22Rv1 (cell line): ENCODE results near the gene GBF1.

Experiments used
- ZFX ChIP-seq: fragments of 450-650 bp; IDR thresholded peaks from 2 replicates; pipeline ENCODE4 v1.6.1; 2017; ENCODE audit warnings: antibody characterized with exemption, borderline replicate concordance
- TF ChIP-seq, protein P1 (sequence below): fragments of 450-650 bp; IDR thresholded peaks from 2 replicates; pipeline ENCODE4 v1.5.1; 2017; ENCODE audit warnings: mild to moderate bottlenecking

DNA sequence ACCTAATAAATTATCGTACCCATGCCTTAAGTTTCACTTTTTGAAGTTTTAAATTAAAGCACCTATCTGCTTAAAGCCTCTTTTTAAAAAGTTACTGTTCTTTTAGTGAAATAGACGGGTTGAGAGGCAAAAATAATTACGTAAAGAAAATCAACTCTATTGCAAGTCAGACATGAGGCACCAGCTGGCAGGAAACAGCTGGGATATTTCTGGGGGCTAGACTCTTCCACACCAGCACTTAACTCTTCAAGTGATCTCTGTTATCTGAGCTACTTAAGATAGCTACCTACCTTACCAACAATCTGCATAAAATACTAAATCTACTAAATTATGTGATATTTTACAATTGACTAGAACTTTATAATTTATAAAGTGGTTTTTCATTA lies 35.8 kb downstream of the GBF1 start:
- TF ChIP-seq, protein P1, sequence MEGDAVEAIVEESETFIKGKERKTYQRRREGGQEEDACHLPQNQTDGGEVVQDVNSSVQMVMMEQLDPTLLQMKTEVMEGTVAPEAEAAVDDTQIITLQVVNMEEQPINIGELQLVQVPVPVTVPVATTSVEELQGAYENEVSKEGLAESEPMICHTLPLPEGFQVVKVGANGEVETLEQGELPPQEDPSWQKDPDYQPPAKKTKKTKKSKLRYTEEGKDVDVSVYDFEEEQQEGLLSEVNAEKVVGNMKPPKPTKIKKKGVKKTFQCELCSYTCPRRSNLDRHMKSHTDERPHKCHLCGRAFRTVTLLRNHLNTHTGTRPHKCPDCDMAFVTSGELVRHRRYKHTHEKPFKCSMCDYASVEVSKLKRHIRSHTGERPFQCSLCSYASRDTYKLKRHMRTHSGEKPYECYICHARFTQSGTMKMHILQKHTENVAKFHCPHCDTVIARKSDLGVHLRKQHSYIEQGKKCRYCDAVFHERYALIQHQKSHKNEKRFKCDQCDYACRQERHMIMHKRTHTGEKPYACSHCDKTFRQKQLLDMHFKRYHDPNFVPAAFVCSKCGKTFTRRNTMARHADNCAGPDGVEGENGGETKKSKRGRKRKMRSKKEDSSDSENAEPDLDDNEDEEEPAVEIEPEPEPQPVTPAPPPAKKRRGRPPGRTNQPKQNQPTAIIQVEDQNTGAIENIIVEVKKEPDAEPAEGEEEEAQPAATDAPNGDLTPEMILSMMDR, result no peak
- no peak for TF ChIP-seq ZFX
